CD8-positive, alpha-beta memory T cell (primary cell): ENCODE data around the gene CYP26A1. TPM values are rescaled to one million over a fixed set of nuclear protein-coding genes. Genes with fewer than 3 reads are reported as not detected.

Experiments used
- CTCF ChIA-PET: fragments of 350-600 bp; sonication (Branson Sonifier 250); formaldehyde crosslinking; loops from one replicate; lab custom pipeline; 2021; ENCODE audit warnings: antibody characterized with exemption; lab: Charles Lee
- POLR2A ChIA-PET: fragments of 350-600 bp; sonication (Branson Sonifier 250); formaldehyde crosslinking; loops from one replicate; lab custom pipeline; 2021; ENCODE audit warnings: antibody characterized with exemption; lab: Charles Lee
- DNase-seq, 5 donors: peaks; one replicate each; pipeline versions ENCODE4 v3.0.0 to v3.0.0-alpha.2; 2020 to 2022; ENCODE audit warnings: mixed read lengths in 1 of 5
- H3K27ac ChIP-seq: one replicate; pipeline ENCODE4 v1.7.0; 2013; ENCODE audit warnings: low read depth, mild to moderate bottlenecking, low read length, moderate library complexity
- H3K27me3 ChIP-seq: 2 replicates; pipeline ENCODE4 v1.7.0; 2013; ENCODE audit warnings: low read length, mild to moderate bottlenecking; ENCODE audit not compliant: insufficient read depth, poor library complexity, severe bottlenecking
- H3K36me3 ChIP-seq: 2 replicates; pipeline ENCODE4 v1.7.0; 2013; ENCODE audit warnings: mild to moderate bottlenecking, low read length, moderate library complexity; ENCODE audit not compliant: insufficient read depth
- H3K4me1 ChIP-seq: 2 replicates; pipeline ENCODE4 v1.7.0; 2013; ENCODE audit warnings: mild to moderate bottlenecking, low read length, moderate library complexity; ENCODE audit not compliant: insufficient read depth
- H3K4me3 ChIP-seq: 2 replicates; pipeline ENCODE4 v1.7.0; 2013; ENCODE audit warnings: mild to moderate bottlenecking, low read length
- H3K9me3 ChIP-seq: 2 replicates; pipeline ENCODE4 v1.7.0; 2013; ENCODE audit warnings: mild to moderate bottlenecking, low read length
- H3K27ac Mint-ChIP-seq, 8 donors: one replicate each; pipeline ENCODE4 v1.8.0; 2020 to 2021; ENCODE audit warnings: mixed read lengths in 8 of 8, mild to moderate bottlenecking in 6 of 8, inconsistent platforms in 3 of 8, moderate library complexity in 3 of 8
- H3K27me3 Mint-ChIP-seq, 2 donors: one replicate each; pipeline ENCODE4 v1.8.0; 2020 to 2021; ENCODE audit warnings: mixed read lengths in 2 of 2, mild to moderate bottlenecking in 1 of 2, moderate library complexity in 1 of 2
- H3K36me3 Mint-ChIP-seq, 3 donors: one replicate each; pipeline ENCODE4 v1.8.0; 2020 to 2021; ENCODE audit warnings: mixed read lengths in 3 of 3, inconsistent platforms in 1 of 3, mild to moderate bottlenecking in 1 of 3
- H3K4me1 Mint-ChIP-seq, 3 donors: one replicate each; pipeline ENCODE4 v1.8.0; 2020 to 2021; ENCODE audit warnings: mixed read lengths in 3 of 3, inconsistent platforms in 1 of 3, mild to moderate bottlenecking in 1 of 3
- H3K4me3 Mint-ChIP-seq, 7 donors: one replicate each; pipeline ENCODE4 v1.8.0; 2020 to 2021; ENCODE audit warnings: mixed read lengths in 7 of 7, mild to moderate bottlenecking in 6 of 7, moderate library complexity in 4 of 7, inconsistent platforms in 2 of 7
- H3K9me3 Mint-ChIP-seq, 5 donors: one replicate each; pipeline ENCODE4 v1.8.0; 2020 to 2022; ENCODE audit warnings: mixed read lengths in 5 of 5, mild to moderate bottlenecking in 3 of 5, moderate library complexity in 2 of 5, inconsistent platforms in 1 of 5
- polyA plus RNA-seq: library from polyadenylated mRNA; unstranded; fragments of 300-500 nt; fragmentation: Illumina TruSeq; gene quantifications from one replicate; pipeline ENCODE4 v1.2.3, GENCODE V29; 2021
- total RNA-seq, 2 experiments: library from RNA; stranded (reverse); gene quantifications; one replicate each; pipeline ENCODE4 v1.2.3, GENCODE V29; 2021

CYP26A1 gene
- total and polyA plus RNA-seq, 3 experiments from 2014 or later: not detected

DNA sequence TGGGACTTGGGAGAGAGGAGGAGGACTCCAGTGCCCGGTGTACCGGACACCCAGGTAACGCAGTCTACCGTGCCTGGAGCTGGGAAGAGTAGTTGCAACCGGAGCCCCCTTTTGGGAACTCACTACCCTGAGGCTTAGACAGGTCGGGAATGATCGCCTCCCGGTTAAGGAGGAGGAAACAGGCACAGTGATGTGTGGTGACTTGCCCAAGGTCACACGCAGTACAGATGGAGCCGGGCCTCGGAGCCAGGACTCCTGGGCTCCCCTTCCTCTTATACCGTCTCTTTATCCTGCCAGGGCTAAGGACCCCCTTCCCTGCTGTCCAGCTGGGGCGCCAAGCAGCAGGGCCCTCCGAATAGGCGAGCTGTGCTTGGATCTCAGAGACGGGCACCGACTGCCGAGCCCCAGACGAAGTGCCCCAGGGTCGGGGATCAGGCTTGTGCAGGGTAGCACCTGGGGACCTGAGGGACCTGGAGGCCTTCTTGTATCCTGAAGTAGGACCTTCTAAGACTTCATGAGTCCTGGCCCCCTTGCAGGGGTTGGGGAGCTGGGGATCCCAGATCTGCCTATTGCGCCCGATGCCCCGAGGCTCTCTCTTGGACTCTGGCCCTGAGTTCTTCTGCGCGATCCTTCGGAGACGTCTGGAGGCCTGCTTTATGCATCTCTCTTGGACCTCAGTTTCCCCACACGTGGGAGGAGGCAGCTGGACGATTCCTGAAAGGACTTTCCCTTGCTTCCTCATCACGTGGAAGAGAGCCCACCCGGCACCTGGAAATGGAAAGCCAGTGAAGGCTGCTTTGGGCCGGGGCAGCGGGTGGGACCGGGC is 767 bp upstream of the CYP26A1 start:
- H3K27ac ChIP-seq: peak overlapping the region; percentile 79
- Mint-ChIP-seq H3K4me1 (peaks cover 23 to 55% (median 28%) of the 10 kb centered on the region in 3 donors), H3K4me3 (peak overlapping the region in 6 of 7 donors; percentile 5 to 69 (median 58)), H3K27ac (no peak overlapping the region), H3K9me3 (peaks cover 0 to 2% (median 0%) of the 10 kb centered on the region in 5 donors), H3K36me3 (no peaks in the 10 kb centered on the region), H3K27me3 (peaks cover 57 to 76% of the 10 kb centered on the region in 2 donors)
- H3K36me3 ChIP-seq: no peaks in the 10 kb centered on the region
- peak overlapping the region; percentile 26 for H3K4me3 ChIP-seq
- H3K27me3 ChIP-seq: peaks cover 21% of the 10 kb centered on the region
- CTCF ChIA-PET: no interaction called here
- H3K4me1 ChIP-seq: peaks cover 4% of the 10 kb centered on the region
- no peak for DNase-seq
- POLR2A ChIA-PET: no interaction called here
- H3K9me3 ChIP-seq: no peaks in the 10 kb centered on the region

DNA sequence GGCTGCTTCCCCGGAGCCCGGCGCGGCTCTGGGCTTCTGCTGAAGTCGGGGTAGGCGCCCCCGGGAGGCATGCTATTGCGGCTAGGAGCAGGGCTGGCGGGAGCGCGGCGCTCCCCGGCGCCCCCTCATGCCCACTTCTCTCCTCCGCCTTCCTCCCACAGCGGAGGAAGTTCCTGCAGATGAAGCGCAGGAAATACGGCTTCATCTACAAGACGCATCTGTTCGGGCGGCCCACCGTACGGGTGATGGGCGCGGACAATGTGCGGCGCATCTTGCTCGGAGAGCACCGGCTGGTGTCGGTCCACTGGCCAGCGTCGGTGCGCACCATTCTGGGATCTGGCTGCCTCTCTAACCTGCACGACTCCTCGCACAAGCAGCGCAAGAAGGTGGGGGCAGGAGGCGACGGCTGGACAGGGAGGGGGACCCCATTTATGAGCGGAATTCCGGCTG is 479 bp downstream of the CYP26A1 start:
- Histone ChIP-seq H3K4me3 (no peak overlapping the region), H3K36me3 (no peaks in the 10 kb centered on the region), H3K9me3 (no peaks in the 10 kb centered on the region), H3K27me3 (peaks cover 21% of the 10 kb centered on the region), H3K27ac (no peak overlapping the region), H3K4me1 (peaks cover 4% of the 10 kb centered on the region)
- DNase-seq: no peak
- peak overlapping the region; percentile 48 to 76 (median 70) for H3K4me3 Mint-ChIP-seq
- CTCF ChIA-PET: no interaction called here
- H3K9me3 Mint-ChIP-seq: peaks cover 0 to 2% (median 0%) of the 10 kb centered on the region in 5 donors
- peaks cover 20 to 49% (median 23%) of the 10 kb centered on the region in 3 donors for H3K4me1 Mint-ChIP-seq
- POLR2A ChIA-PET: no interaction called here
- H3K27ac Mint-ChIP-seq: no peak overlapping the region
- H3K36me3 Mint-ChIP-seq: no peaks in the 10 kb centered on the region
- H3K27me3 Mint-ChIP-seq: peaks cover 51 to 72% of the 10 kb centered on the region in 2 donors

- H3K4me1 Mint-ChIP-seq: peaks cover 20 to 49% (median 23%) of the 10 kb centered on the region in 3 donors
- peaks cover 26% of the 10 kb centered on the region for H3K27me3 ChIP-seq
Observed at GRCh38 chr10:93074597-93075368, 1.1 kb downstream of the CYP26A1 start.

GRCh38 chr10:93075369-93076221 is 1.9 kb downstream of the CYP26A1 start:
- peaks cover 23 to 51% (median 29%) of the 10 kb centered on the region in 3 donors for H3K4me1 Mint-ChIP-seq
- peaks cover 0 to 2% (median 0%) of the 10 kb centered on the region in 5 donors for H3K9me3 Mint-ChIP-seq
- DNase-seq: no peak
- H3K9me3 ChIP-seq: no peaks in the 10 kb centered on the region
- H3K36me3 Mint-ChIP-seq: no peaks in the 10 kb centered on the region
- no peak overlapping the region for H3K4me3 ChIP-seq
- ChIA-PET CTCF (interaction anchor here (0.9 to 1.3 kb wide), 2 partner anchors 11 to 12 kb away, joined by 3 read pairs; no protein-coding TSS in a partner anchor), POLR2A (no interaction called here)
- H3K27ac ChIP-seq: no peak overlapping the region
- H3K4me3 Mint-ChIP-seq: peak overlapping the region in 6 of 7 donors; percentile 13 to 70 (median 49)
- H3K27me3 Mint-ChIP-seq: peaks cover 49 to 76% of the 10 kb centered on the region in 2 donors
- H3K36me3 ChIP-seq: no peaks in the 10 kb centered on the region
- H3K27me3 ChIP-seq: peaks cover 21% of the 10 kb centered on the region
- H3K4me1 ChIP-seq: peaks cover 4% of the 10 kb centered on the region
- peak overlapping the region in 1 of 8 donors; percentile 41 for H3K27ac Mint-ChIP-seq

More at GRCh38 chr10:93074597-93075368, 1.1 kb downstream of the CYP26A1 start:
- POLR2A ChIA-PET: no interaction called here
- CTCF ChIA-PET: interaction anchor here (0.9 to 1.3 kb wide), 2 partner anchors 12 to 13 kb away, joined by 3 read pairs; no protein-coding TSS in a partner anchor
- Mint-ChIP-seq H3K27ac (no peak overlapping the region), H3K27me3 (peaks cover 52 to 75% of the 10 kb centered on the region in 2 donors), H3K9me3 (peaks cover 0 to 2% (median 0%) of the 10 kb centered on the region in 5 donors), H3K4me3 (peak overlapping the region; percentile 62 to 76 (median 70)), H3K36me3 (no peaks in the 10 kb centered on the region)
- Histone ChIP-seq H3K36me3 (no peaks in the 10 kb centered on the region), H3K27ac (no peak overlapping the region), H3K4me1 (peaks cover 4% of the 10 kb centered on the region), H3K4me3 (no peak overlapping the region), H3K9me3 (no peaks in the 10 kb centered on the region)
- DNase-seq: no peak

- Mint-ChIP-seq H3K27ac (no peak overlapping the region), H3K9me3 (peaks cover 0 to 2% (median 0%) of the 10 kb centered on the region in 5 donors), H3K27me3 (peaks cover 45 to 76% of the 10 kb centered on the region in 2 donors), H3K4me3 (no peak overlapping the region), H3K4me1 (peaks cover 23 to 40% (median 23%) of the 10 kb centered on the region in 3 donors), H3K36me3 (no peaks in the 10 kb centered on the region)
- no peaks in the 10 kb centered on the region for H3K9me3 ChIP-seq
- POLR2A ChIA-PET: no interaction called here
- no peak overlapping the region for H3K27ac ChIP-seq
- CTCF ChIA-PET: interaction anchor here (0.7 to 1.3 kb wide), 2 partner anchors 9 to 214 kb away, joined by 3 read pairs; no protein-coding TSS in a partner anchor
- H3K4me1 ChIP-seq: peaks cover 4% of the 10 kb centered on the region
- H3K27me3 ChIP-seq: peaks cover 26% of the 10 kb centered on the region
- H3K4me3 ChIP-seq: no peak overlapping the region
- no peaks in the 10 kb centered on the region for H3K36me3 ChIP-seq
- no peak for DNase-seq
Observed at GRCh38 chr10:93076871-93077270, 3.2 kb downstream of the CYP26A1 start.

DNA sequence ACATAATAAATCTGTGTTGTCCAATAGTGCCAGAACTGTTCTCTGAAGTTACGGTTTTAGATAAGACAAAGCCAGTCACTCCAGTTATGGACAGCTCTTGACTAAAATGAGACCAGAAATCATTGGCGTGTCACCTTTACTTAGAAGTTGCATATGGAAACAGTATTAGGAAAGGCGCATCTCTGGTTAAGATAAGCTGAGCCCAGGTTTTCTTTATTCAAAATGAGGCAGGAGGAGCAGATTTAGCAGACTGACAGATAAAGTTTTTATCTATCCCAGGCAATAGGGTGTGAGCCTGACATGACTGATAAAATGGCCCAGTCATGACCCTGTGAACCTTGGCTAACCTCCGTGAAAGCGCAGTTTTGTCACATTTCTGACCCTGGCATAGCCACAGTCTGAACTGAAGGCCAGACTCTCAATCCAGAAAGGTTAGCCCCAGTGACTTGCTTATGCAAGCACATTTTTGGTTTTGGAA is 4.2 kb downstream of the CYP26A1 start:
- H3K9me3 ChIP-seq: no peaks in the 10 kb centered on the region
- ChIA-PET POLR2A (no interaction called here), CTCF (interaction anchor here (1.2 kb wide), 1 partner anchor 212 kb away, joined by 3 read pairs; no protein-coding TSS in a partner anchor)
- no peak for DNase-seq
- H3K27ac ChIP-seq: no peak overlapping the region
- Mint-ChIP-seq H3K4me3 (no peak overlapping the region), H3K9me3 (peaks cover 0 to 2% (median 0%) of the 10 kb centered on the region in 5 donors), H3K36me3 (no peaks in the 10 kb centered on the region), H3K27ac (no peak overlapping the region), H3K4me1 (peaks cover 16 to 30% (median 17%) of the 10 kb centered on the region in 3 donors), H3K27me3 (peaks cover 36 to 67% of the 10 kb centered on the region in 2 donors)
- no peaks in the 10 kb centered on the region for H3K36me3 ChIP-seq
- no peaks in the 10 kb centered on the region for H3K4me1 ChIP-seq
- H3K27me3 ChIP-seq: peaks cover 25% of the 10 kb centered on the region
- H3K4me3 ChIP-seq: no peak overlapping the region
